Measurements from ENCODE around the gene APBA1. TPM values are rescaled to one million over a fixed set of nuclear protein-coding genes. Genes with fewer than 3 reads are reported as not detected.

Gene APBA1
- total RNA-seq, 1 experiment from 2014 or later, result 1.8 TPM

- Histone ChIP-seq H4K8ac (replicated peaks; ENCODE audit: insufficient read length, low read depth, low read length) (no peak overlapping the region), H3K4me1 (ENCODE audit: insufficient read depth, low read length) (no peaks in the 10 kb centered on the region), H4K20me1 (ENCODE audit: control insufficient read depth, insufficient read depth, insufficient read length) (no peaks in the 10 kb centered on the region), H4K5ac (ENCODE audit: insufficient read length, low read depth, low read length) (no peak overlapping the region), H3K9ac (ENCODE audit: extremely low read depth, insufficient read length, low read length) (no peak overlapping the region), H2BK120ac (ENCODE audit: low read depth, low read length, poor library complexity, severe bottlenecking) (no peak overlapping the region), H2BK15ac (ENCODE audit: low read depth, low read length) (no peak overlapping the region), H3K56ac (ENCODE audit: insufficient read length, low read depth, low read length) (no peak overlapping the region), H3K4me2 (ENCODE audit: insufficient read depth, insufficient read length, low read length) (no peak overlapping the region), H3K27me3 (ENCODE audit: insufficient read depth, low read length) (no peaks in the 10 kb centered on the region), H3K14ac (ENCODE audit: insufficient read depth, low read length) (no peak overlapping the region), H3K18ac (ENCODE audit: insufficient read length, low read depth, low read length) (no peak overlapping the region), H3K4ac (ENCODE audit: low read depth, low read length) (no peak overlapping the region), H2BK20ac (ENCODE audit: low read depth, low read length, poor library complexity, severe bottlenecking) (no peak overlapping the region), H3T11ph (ENCODE audit: low read length) (no peak overlapping the region), H2BK12ac (ENCODE audit: insufficient read length, low read depth, low read length) (no peak overlapping the region), H2AK5ac (ENCODE audit: insufficient read length, low read length) (no peak overlapping the region), H3K23ac (ENCODE audit: insufficient read length, low read depth, low read length) (no peak overlapping the region), H4K91ac (ENCODE audit: insufficient read length, low read depth, low read length) (no peak overlapping the region), H2AFZ (ENCODE audit: low read length) (no peak overlapping the region), H3K79me2 (ENCODE audit: insufficient read depth, low read length) (no peaks in the 10 kb centered on the region), H3K23me2 (ENCODE audit: insufficient read length, low read depth, low read length, poor library complexity, severe bottlenecking) (no peaks in the 10 kb centered on the region), H2BK5ac (ENCODE audit: insufficient read length, low read length) (no peak overlapping the region), H3K9me3 (ENCODE audit: control insufficient read depth, low read depth, low read length) (no peaks in the 10 kb centered on the region), H3K79me1 (ENCODE audit: insufficient read depth, low read depth, low read length, poor library complexity, severe bottlenecking) (no peaks in the 10 kb centered on the region), H3K27ac (ENCODE audit: insufficient read length, low read depth, low read length) (no peak overlapping the region)
- no peak overlapping the region for H3K27ac Mint-ChIP-seq
- DNase-seq, result no peak
- no CpG with 5 or more reads among the region's 2 CpGs for WGBS (ENCODE audit: extremely low coverage, insufficient read length, low lambda C conversion rate)
- H3K9me3 Mint-ChIP-seq, result no peaks in the 10 kb centered on the region
- no peaks in the 10 kb centered on the region for H3K36me3 Mint-ChIP-seq (ENCODE audit: insufficient read depth in 1 of 3, low read depth in 3 of 3)
- H3K4me1 Mint-ChIP-seq, result peaks cover 8 to 10% of the 10 kb centered on the region in 2 experiments
- H3K27me3 Mint-ChIP-seq (ENCODE audit: low read depth), result no peaks in the 10 kb centered on the region
- TF ChIP-seq CTCF (conservative IDR thresholded peaks at IDR 0.05), result no peak
- no peak overlapping the region for H3K4me3 Mint-ChIP-seq
These were observed 17.1 kb downstream of the APBA1 start for GRCh38 chr9:69655065-69655464.

All from H9 (cell line).